CD4-positive, alpha-beta T cell (primary cell): ENCODE data around the gene MAP2K7. TPM values are rescaled to one million over a fixed set of nuclear protein-coding genes. Genes with fewer than 3 reads are reported as not detected.

ENCODE experiments used
- ATAC-seq: fragments of 200-7000 bp; cut with Tn5 transposase; one replicate; pipeline ENCODE4 v1.10.0; 2022; ENCODE audit warnings: mild to moderate bottlenecking; ENCODE audit not compliant: poor library complexity
- CTCF ChIA-PET: fragments of 350-600 bp; sonication (Branson Sonifier 250); formaldehyde crosslinking; loops from one replicate; lab custom pipeline; 2021; ENCODE audit warnings: antibody characterized with exemption, inconsistent platforms; lab: Charles Lee
- POLR2A ChIA-PET: fragments of 350-600 bp; sonication (Branson Sonifier 250); formaldehyde crosslinking; loops from one replicate; lab custom pipeline; 2021; ENCODE audit warnings: antibody characterized with exemption, inconsistent platforms; lab: Charles Lee
- DNase-seq, 14 experiments: peaks; one replicate each; pipeline ENCODE4 v3.0.0-alpha.2; 2013 to 2020; ENCODE audit warnings: mixed read lengths in 2 of 14
- H3K27ac ChIP-seq, 2 donors: one replicate each; pipeline versions ENCODE4 v1.5.1 to v1.7.0; 2013; ENCODE audit warnings: low read length in 2 of 2, low read depth in 1 of 2, mild to moderate bottlenecking in 1 of 2
- H3K27me3 ChIP-seq, 2 experiments: 1 replicate in 1 of 2; 2 replicates in 1 of 2; pipeline versions ENCODE4 v1.6.1 to v1.7.0; 2013; ENCODE audit warnings: low read length in 2 of 2, control low read depth in 1 of 2, mild to moderate bottlenecking in 1 of 2, moderate library complexity in 1 of 2; ENCODE audit not compliant: insufficient read depth in 2 of 2, control insufficient read depth in 1 of 2
- H3K36me3 ChIP-seq: one replicate; pipeline ENCODE4 v1.6.1; 2013; ENCODE audit warnings: low read length, control low read depth; ENCODE audit not compliant: insufficient read depth
- H3K4me1 ChIP-seq: one replicate; pipeline ENCODE4 v1.6.1; 2013; ENCODE audit warnings: low read length, control low read depth; ENCODE audit not compliant: insufficient read depth
- H3K4me3 ChIP-seq: one replicate; pipeline ENCODE4 v1.5.1; 2013; ENCODE audit warnings: mild to moderate bottlenecking, low read length, moderate library complexity
- H3K9me3 ChIP-seq, 2 experiments: 1 replicate in 1 of 2; 2 replicates in 1 of 2; pipeline versions ENCODE4 v1.6.1 to v1.7.0; 2013; ENCODE audit warnings: low read length in 2 of 2, mild to moderate bottlenecking in 2 of 2, control low read depth in 1 of 2, moderate library complexity in 1 of 2; ENCODE audit not compliant: control insufficient read depth in 1 of 2, insufficient read depth in 1 of 2
- H3K27ac Mint-ChIP-seq: one replicate; pipeline ENCODE4 v1.8.0; 2020; ENCODE audit warnings: mixed read lengths
- H3K27me3 Mint-ChIP-seq: one replicate; pipeline ENCODE4 v1.8.0; 2021; ENCODE audit warnings: mixed read lengths
- H3K36me3 Mint-ChIP-seq: one replicate; pipeline ENCODE4 v1.8.0; 2021; ENCODE audit warnings: low read depth, mixed read lengths
- H3K4me1 Mint-ChIP-seq: one replicate; pipeline ENCODE4 v1.8.0; 2021; ENCODE audit warnings: low read depth, mixed read lengths
- H3K4me3 Mint-ChIP-seq: one replicate; pipeline ENCODE4 v1.8.0; 2020; ENCODE audit warnings: mild to moderate bottlenecking, mixed read lengths
- H3K9me3 Mint-ChIP-seq: one replicate; pipeline ENCODE4 v1.8.0; 2020; ENCODE audit warnings: mixed read lengths
- intact Hi-C, 2 experiments: fragments of 100-400 bp; cut with DNase I in 1 of 2; cut with micrococcal nuclease in 1 of 2; formaldehyde crosslinking; loops; one replicate each; pipeline versions ENCODE4 v1.15.1 to v1.9.0; 2023 to 2025; cut with DNase I, micrococcal nuclease
- total RNA-seq, 174 experiments: library from RNA in 2 of 174; stranded (reverse) in 2 of 174; gene quantifications; one replicate each; pipeline ENCODE4 v1.2.3 and lab custom pipeline; 2021 to 2026
- TF ChIP-seq, protein P1 (sequence below): fragments of 200-600 bp; IDR thresholded peaks from one replicate; pipeline ENCODE4 v1.8.0; 2022; ENCODE audit warnings: antibody characterized with exemption, mild to moderate bottlenecking

MAP2K7 gene
- total RNA-seq, 2 experiments from 2014 or later = 81.7 to 82.3 TPM

DNA sequence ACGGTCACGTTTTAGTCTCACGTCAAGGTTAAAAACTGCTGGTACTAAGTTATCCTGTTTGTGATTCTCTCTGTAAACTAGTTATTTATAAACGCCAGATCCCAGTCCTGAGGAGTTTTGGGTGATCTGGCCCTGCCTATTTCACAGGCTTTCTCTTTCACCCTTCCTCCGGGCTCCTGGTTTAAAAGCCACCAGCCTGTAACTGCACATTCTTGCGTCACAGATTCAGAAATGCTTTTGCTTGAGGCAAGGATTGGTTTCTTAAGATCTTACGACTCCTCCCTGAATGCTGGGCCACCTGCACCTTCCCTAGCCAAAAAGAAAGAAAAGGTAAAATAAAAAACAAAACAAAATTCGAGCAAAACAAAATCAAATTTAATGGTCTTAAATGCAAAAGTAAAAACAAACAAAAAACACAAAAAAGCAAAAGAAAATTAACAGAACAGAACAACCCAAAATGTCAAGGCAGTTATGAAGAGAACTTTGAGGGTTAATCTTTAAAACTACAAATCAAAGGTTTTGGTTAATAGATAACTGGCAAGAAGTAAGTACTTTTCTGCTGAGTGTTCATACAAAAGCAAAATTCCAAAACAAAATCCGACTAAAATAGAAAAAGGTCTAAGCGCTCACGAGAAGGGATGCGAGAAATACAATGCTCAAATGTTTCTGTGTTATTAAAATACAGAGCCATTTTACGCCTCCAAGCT, 58.4 kb downstream of the MAP2K7 start:
- no peak for ATAC-seq
- CTCF ChIA-PET = no interaction called here

DNA sequence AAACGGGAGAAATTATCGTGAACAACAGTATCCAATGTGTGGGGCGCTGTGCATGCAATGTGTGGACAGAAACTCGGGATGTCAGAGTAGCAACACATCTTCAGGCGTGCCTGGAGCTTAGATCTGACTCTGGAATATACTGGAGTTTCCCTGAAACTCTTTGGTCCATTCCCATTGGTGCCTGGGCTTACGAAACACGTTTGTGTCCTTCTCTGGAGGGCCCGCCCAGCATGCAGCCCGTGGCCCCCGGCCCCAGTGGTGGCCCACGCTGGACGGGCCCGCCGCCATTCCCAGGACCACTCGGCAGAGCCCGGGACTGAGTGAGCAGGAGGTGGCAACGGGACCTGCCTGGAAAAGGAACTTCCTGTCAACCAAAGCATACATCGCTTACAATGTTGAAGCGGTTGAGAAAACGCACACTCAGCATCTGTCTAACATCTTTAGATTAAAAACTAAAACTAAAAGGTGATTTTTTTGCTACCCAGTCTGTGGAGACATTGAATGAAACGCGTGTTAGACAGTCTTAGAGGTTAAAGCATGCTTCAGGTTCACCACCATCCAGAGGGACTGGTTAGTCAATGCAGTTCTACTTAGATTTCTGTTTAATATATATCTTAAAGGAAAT, 59.1 kb downstream of the MAP2K7 start:
- peaks cover 66% of the 10 kb centered on the region for H3K36me3 ChIP-seq
- H3K4me3 ChIP-seq = no peak overlapping the region
- Mint-ChIP-seq H3K4me1 (no peaks in the 10 kb centered on the region), H3K27me3 (no peaks in the 10 kb centered on the region), H3K36me3 (peaks cover 55% of the 10 kb centered on the region), H3K27ac (no peak overlapping the region), H3K4me3 (no peak overlapping the region), H3K9me3 (no peaks in the 10 kb centered on the region)
- H3K27ac ChIP-seq = no peak overlapping the region
- POLR2A ChIA-PET = no interaction called here
- TF ChIP-seq, protein P1, sequence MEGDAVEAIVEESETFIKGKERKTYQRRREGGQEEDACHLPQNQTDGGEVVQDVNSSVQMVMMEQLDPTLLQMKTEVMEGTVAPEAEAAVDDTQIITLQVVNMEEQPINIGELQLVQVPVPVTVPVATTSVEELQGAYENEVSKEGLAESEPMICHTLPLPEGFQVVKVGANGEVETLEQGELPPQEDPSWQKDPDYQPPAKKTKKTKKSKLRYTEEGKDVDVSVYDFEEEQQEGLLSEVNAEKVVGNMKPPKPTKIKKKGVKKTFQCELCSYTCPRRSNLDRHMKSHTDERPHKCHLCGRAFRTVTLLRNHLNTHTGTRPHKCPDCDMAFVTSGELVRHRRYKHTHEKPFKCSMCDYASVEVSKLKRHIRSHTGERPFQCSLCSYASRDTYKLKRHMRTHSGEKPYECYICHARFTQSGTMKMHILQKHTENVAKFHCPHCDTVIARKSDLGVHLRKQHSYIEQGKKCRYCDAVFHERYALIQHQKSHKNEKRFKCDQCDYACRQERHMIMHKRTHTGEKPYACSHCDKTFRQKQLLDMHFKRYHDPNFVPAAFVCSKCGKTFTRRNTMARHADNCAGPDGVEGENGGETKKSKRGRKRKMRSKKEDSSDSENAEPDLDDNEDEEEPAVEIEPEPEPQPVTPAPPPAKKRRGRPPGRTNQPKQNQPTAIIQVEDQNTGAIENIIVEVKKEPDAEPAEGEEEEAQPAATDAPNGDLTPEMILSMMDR = no peak
- CTCF ChIA-PET = no interaction called here
- H3K9me3 ChIP-seq = no peaks in the 10 kb centered on the region
- H3K27me3 ChIP-seq = no peaks in the 10 kb centered on the region
- ATAC-seq (no peak), DNase-seq (no peak)
- no peaks in the 10 kb centered on the region for H3K4me1 ChIP-seq
- intact Hi-C loops = loop anchor here in 1 of 2 experiments (10.0 kb wide), 1 partner anchor 182 kb away; the partner anchor contains the start of gene FBN3

More for the DNA sequence above, 58.4 kb downstream of the MAP2K7 start:
- H3K27ac ChIP-seq = no peak overlapping the region
- H3K4me3 ChIP-seq = no peak overlapping the region
- no peaks in the 10 kb centered on the region for H3K27me3 ChIP-seq
- no peaks in the 10 kb centered on the region for H3K9me3 Mint-ChIP-seq
- no peak overlapping the region for H3K27ac Mint-ChIP-seq
- no peaks in the 10 kb centered on the region for H3K27me3 Mint-ChIP-seq
- intact Hi-C loops = loop anchor here in 1 of 2 experiments (10.0 kb wide), 1 partner anchor 183 kb away; the partner anchor contains the start of gene FBN3
- no peak overlapping the region for H3K4me3 Mint-ChIP-seq
- H3K36me3 Mint-ChIP-seq = peaks cover 48% of the 10 kb centered on the region
- no peaks in the 10 kb centered on the region for H3K4me1 Mint-ChIP-seq
- no peaks in the 10 kb centered on the region for H3K4me1 ChIP-seq
- TF ChIP-seq, protein P1 = no peak
- peaks cover 59% of the 10 kb centered on the region for H3K36me3 ChIP-seq
- no peak for DNase-seq
- no peaks in the 10 kb centered on the region for H3K9me3 ChIP-seq
- POLR2A ChIA-PET = no interaction called here

DNA sequence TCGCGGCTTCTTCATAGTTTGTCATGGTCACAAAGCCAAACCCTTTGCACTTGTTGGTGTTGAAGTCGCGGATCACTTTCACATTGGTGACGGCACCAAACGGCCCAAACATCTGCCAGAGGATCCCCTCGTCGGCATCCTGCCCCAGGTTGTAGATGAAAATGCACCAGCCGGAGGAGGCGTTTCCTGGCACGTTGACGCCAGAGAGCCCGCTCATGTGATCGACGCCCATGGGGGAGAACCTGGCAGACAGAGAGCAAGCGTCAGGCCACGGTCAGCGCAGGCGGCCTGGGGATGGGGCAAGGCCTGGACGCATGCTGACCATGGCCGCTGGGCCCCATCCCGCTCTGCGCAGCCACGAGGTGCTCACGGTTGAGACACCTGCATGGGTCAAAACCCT, 59.9 kb downstream of the MAP2K7 start:
- no peaks in the 10 kb centered on the region for H3K4me1 ChIP-seq
- ChIA-PET POLR2A (no interaction called here), CTCF (no interaction called here)
- no peak overlapping the region for H3K27ac ChIP-seq
- no peaks in the 10 kb centered on the region for H3K9me3 ChIP-seq
- intact Hi-C loops = loop anchor here in 1 of 2 experiments (10.0 kb wide), 1 partner anchor 181 kb away; the partner anchor contains the start of gene FBN3
- peaks cover 58% of the 10 kb centered on the region for H3K36me3 Mint-ChIP-seq
- H3K36me3 ChIP-seq = peaks cover 74% of the 10 kb centered on the region
- TF ChIP-seq, protein P1 = no peak
- no peaks in the 10 kb centered on the region for H3K27me3 ChIP-seq
- H3K27ac Mint-ChIP-seq = no peak overlapping the region
- DNase-seq = no peak
- no peak overlapping the region for H3K4me3 Mint-ChIP-seq
- no peaks in the 10 kb centered on the region for H3K9me3 Mint-ChIP-seq
- no peaks in the 10 kb centered on the region for H3K4me1 Mint-ChIP-seq
- no peak for ATAC-seq
- no peaks in the 10 kb centered on the region for H3K27me3 Mint-ChIP-seq
- H3K4me3 ChIP-seq = no peak overlapping the region

Other genes with a start within 250 kb of the MAP2K7 start
- not detected for gene RETN, start 234.8 kb upstream of the MAP2K7 start, total RNA-seq
- gene MCEMP1, start 226.8 kb upstream of the MAP2K7 start, total RNA-seq = under 1 TPM in 1 of 2 experiments, not detected in 1; 0.38 TPM
- gene TRAPPC5, start 223.0 kb upstream of the MAP2K7 start, total RNA-seq = 10 to 100 TPM; 41.3 to 43.4 TPM
- gene FCER2, start 201.7 kb upstream of the MAP2K7 start, total RNA-seq = not detected
- not detected for gene CLEC4G, start 171.8 kb upstream of the MAP2K7 start, total RNA-seq
- not detected for gene CD209, start 156.3 kb upstream of the MAP2K7 start, total RNA-seq
- gene CLEC4M, start 140.6 kb upstream of the MAP2K7 start, total RNA-seq = not detected
- 1 to 10 TPM; 5.2 to 6.0 TPM for gene EVI5L, start 73.7 kb upstream of the MAP2K7 start, total RNA-seq
- gene PRR36, start 29.5 kb upstream of the MAP2K7 start, total RNA-seq = under 1 TPM; 0.25 to 0.30 TPM
- gene LRRC8E, start 15.4 kb upstream of the MAP2K7 start, total RNA-seq = not detected
- 1 to 10 TPM; 1.1 to 1.2 TPM for gene TGFBR3L, start 11.0 kb downstream of the MAP2K7 start, total RNA-seq
- gene SNAPC2, start 16.5 kb downstream of the MAP2K7 start, total RNA-seq = 10 to 100 TPM in 1 of 2 experiments, 1 to 10 TPM in 1; 9.9 to 10.9 TPM
- gene CTXN1, start 22.3 kb downstream of the MAP2K7 start, total RNA-seq = not detected
- gene TIMM44, start 39.8 kb downstream of the MAP2K7 start, total RNA-seq = 10 to 100 TPM; 83.9 to 85.0 TPM
- 10 to 100 TPM; 17.1 to 20.8 TPM for gene ELAVL1, start 101.8 kb downstream of the MAP2K7 start, total RNA-seq
- not detected for gene CCL25, start 148.9 kb downstream of the MAP2K7 start, total RNA-seq
- gene FBN3, start 245.7 kb downstream of the MAP2K7 start, total RNA-seq = not detected